Esophagus squamous epithelium (tissue), 5 donors: Measurements from ENCODE around the gene FAM114A2. TPM values are rescaled to one million over a fixed set of nuclear protein-coding genes. Genes with fewer than 3 reads are reported as not detected.

Source experiments
- DNase-seq: peaks from one replicate; lab custom pipeline; 2025; lab: John Stamatoyannopoulos, UW
- H3K27ac ChIP-seq, 4 donors: fragments of 200-600 bp; sonication (generic); one replicate each; pipeline ENCODE4 v1.5.1; 2016 to 2019; ENCODE audit warnings: mild to moderate bottlenecking in 1 of 4
- H3K27me3 ChIP-seq, 4 donors: fragments of 200-600 bp; sonication (generic); 1 replicate in 3 of 4; 2 replicates in 1 of 4; pipeline versions ENCODE4 v1.5.1 to v1.6.0; 2017 to 2021; ENCODE audit warnings: antibody characterized with exemption in 1 of 4
- H3K36me3 ChIP-seq, 3 donors: fragments of 200-600 bp; sonication (generic); one replicate each; pipeline ENCODE4 v1.5.1; 2016 to 2019
- H3K4me1 ChIP-seq, 3 donors: fragments of 200-600 bp; sonication (generic); one replicate each; pipeline ENCODE4 v1.5.1; 2017 to 2019
- H3K4me3 ChIP-seq, 4 donors: fragments of 200-600 bp; sonication (generic); 1 replicate in 3 of 4; 2 replicates in 1 of 4; pipeline ENCODE4 v1.5.1; 2016 to 2019; ENCODE audit warnings: mild to moderate bottlenecking in 2 of 4, moderate library complexity in 1 of 4
- H3K9me3 ChIP-seq, 3 donors: fragments of 200-600 bp; sonication (generic); one replicate each; pipeline ENCODE4 v1.5.1; 2016 to 2019
- CTCF ChIP-seq, 6 experiments: fragments of 450-650 bp in 4 of 6; fragments of 200-600 bp in 2 of 6; sonication (generic) in 2 of 6; IDR thresholded peaks; one replicate each; pipeline ENCODE4 v1.5.1; 2016 to 2019; ENCODE audit warnings: antibody characterized with exemption in 6 of 6, mild to moderate bottlenecking in 4 of 6, moderate library complexity in 4 of 6
- POLR2A ChIP-seq, 4 donors: fragments of 450-650 bp; IDR thresholded peaks; one replicate each; pipeline ENCODE4 v1.6.1; 2017; ENCODE audit warnings: antibody characterized with exemption in 4 of 4, mild to moderate bottlenecking in 4 of 4, moderate library complexity in 3 of 4
- WGBS, 2 donors: methylation state at CpG; one replicate each; pipeline ENCODE4 v1.1.5; 2018; 5-methylcytosine and 5-hydroxymethylcytosine counted together
- intact Hi-C: fragments of 100-400 bp; cut with DNase I; formaldehyde crosslinking; loops from one replicate; pipeline ENCODE4 v1.15.0; 2022
- total RNA-seq, 4 donors: library from RNA; depleted of rRNA; stranded (reverse); fragments of >200 nt; gene quantifications; one replicate each; pipeline ENCODE4 v1.1.0, GENCODE V29; 2016
- donor health status: DM: yes; HTN: yes; CAD: no.

FAM114A2 gene
- total RNA-seq, 4 donors from 2014 or later, result 6.2 to 22.1 (median 19.5) TPM

GRCh38 chr5:154049636-154050035 lies 10.9 kb upstream of the FAM114A2 start:
- intact Hi-C loops, result no loop called here
- 90 to 91% methylated on average over 5 of the region's 5 CpGs for WGBS, 2 donors
- peaks cover 0 to 49% (median 0%) of the 10 kb centered on the region in 3 donors for H3K36me3 ChIP-seq
- H3K27me3 ChIP-seq, result no peaks in the 10 kb centered on the region
- no peak for DNase-seq
- no peak overlapping the region for H3K4me3 ChIP-seq
- H3K4me1 ChIP-seq, result peaks cover 0 to 13% (median 0%) of the 10 kb centered on the region in 3 donors
- no peak for TF ChIP-seq CTCF (IDR thresholded peaks at IDR 0.05)
- no peak overlapping the region for H3K27ac ChIP-seq
- no peaks in the 10 kb centered on the region for H3K9me3 ChIP-seq

- no peak overlapping the region for H3K4me3 ChIP-seq
- H3K27me3 ChIP-seq, result no peaks in the 10 kb centered on the region
- no peak overlapping the region for H3K27ac ChIP-seq
- TF ChIP-seq POLR2A (IDR thresholded peaks at IDR 0.05) (no peak), CTCF (IDR thresholded peaks at IDR 0.05) (no peak)
- peaks cover 0 to 34% (median 0%) of the 10 kb centered on the region in 3 donors for H3K4me1 ChIP-seq
- DNase-seq, result no peak
- 79 to 82% methylated on average over 3 of the region's 3 CpGs for WGBS, 2 donors
- no peaks in the 10 kb centered on the region for H3K9me3 ChIP-seq
- intact Hi-C loops, result no loop called here
- peaks cover 0 to 26% (median 0%) of the 10 kb centered on the region in 3 donors for H3K36me3 ChIP-seq
These were observed 8.6 kb upstream of the FAM114A2 start for GRCh38 chr5:154047324-154047723.

GRCh38 chr5:154046486-154046885 lies 7.8 kb upstream of the FAM114A2 start:
- 86 to 89% methylated on average over 7 of the region's 7 CpGs for WGBS, 2 donors
- H3K4me1 ChIP-seq, result peaks cover 0 to 42% (median 0%) of the 10 kb centered on the region in 3 donors
- intact Hi-C loops, result no loop called here

GRCh38 chr5:154044581-154044980 lies 5.9 kb upstream of the FAM114A2 start:
- no peak for TF ChIP-seq CTCF (IDR thresholded peaks at IDR 0.05)
- no peak for TF ChIP-seq POLR2A (IDR thresholded peaks at IDR 0.05)
- intact Hi-C loops, result no loop called here
- WGBS, 2 donors, result 88 to 93% methylated on average over 2 of the region's 2 CpGs

More at GRCh38 chr5:154046486-154046885, 7.8 kb upstream of the FAM114A2 start:
- H3K9me3 ChIP-seq, result no peaks in the 10 kb centered on the region
- H3K36me3 ChIP-seq, result peaks cover 0 to 18% (median 0%) of the 10 kb centered on the region in 3 donors
- no peak for TF ChIP-seq POLR2A (IDR thresholded peaks at IDR 0.05)
- no peaks in the 10 kb centered on the region for H3K27me3 ChIP-seq
- DNase-seq, result no peak
- no peak overlapping the region for H3K4me3 ChIP-seq
- H3K27ac ChIP-seq, result no peak overlapping the region

GRCh38 chr5:154044099-154044498 lies 5.4 kb upstream of the FAM114A2 start:
- intact Hi-C loops, result no loop called here
- H3K36me3 ChIP-seq, result peaks cover 0 to 7% (median 0%) of the 10 kb centered on the region in 3 donors
- no peak for DNase-seq
- WGBS, 2 donors, result 86 to 89% methylated on average over 3 of the region's 3 CpGs
- peaks cover 7 to 66% (median 8%) of the 10 kb centered on the region in 3 donors for H3K4me1 ChIP-seq
- no peaks in the 10 kb centered on the region for H3K27me3 ChIP-seq
- TF ChIP-seq CTCF (IDR thresholded peaks at IDR 0.05) (no peak), POLR2A (IDR thresholded peaks at IDR 0.05) (no peak)
- H3K27ac ChIP-seq, result no peak overlapping the region
- H3K4me3 ChIP-seq, result no peak overlapping the region
- H3K9me3 ChIP-seq, result no peaks in the 10 kb centered on the region

More at GRCh38 chr5:154044581-154044980, 5.9 kb upstream of the FAM114A2 start:
- DNase-seq, result no peak
- Histone ChIP-seq H3K4me1 (peaks cover 3 to 61% (median 4%) of the 10 kb centered on the region in 3 donors), H3K27ac (no peak overlapping the region), H3K4me3 (no peak overlapping the region), H3K9me3 (no peaks in the 10 kb centered on the region), H3K27me3 (no peaks in the 10 kb centered on the region), H3K36me3 (peaks cover 0 to 7% (median 0%) of the 10 kb centered on the region in 3 donors)
